Measurements from ENCODE around the gene HPSE2. TPM values are rescaled to one million over a fixed set of nuclear protein-coding genes. Genes with fewer than 3 reads are reported as not detected.

HPSE2 gene
- total RNA-seq, 1 experiment from 2014 or later = 0.20 TPM

DNA sequence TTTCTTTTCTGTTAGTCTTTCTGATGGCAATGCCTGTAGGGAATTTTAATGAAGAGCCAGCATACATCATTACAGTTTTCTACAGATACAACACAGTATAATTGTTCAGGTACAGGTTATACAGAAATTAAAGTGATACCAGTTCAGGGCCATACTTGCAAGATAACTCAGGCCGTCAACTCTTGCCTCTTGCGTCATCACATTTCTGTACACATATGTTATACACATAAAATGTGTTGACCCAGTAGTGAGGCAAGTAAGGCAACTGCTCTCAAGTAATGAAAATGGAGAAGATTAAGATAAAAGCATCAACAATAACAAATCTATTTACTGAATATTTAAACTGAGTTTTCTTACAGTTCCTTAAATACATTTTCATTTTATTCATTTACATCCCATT lies 317.8 kb downstream of the HPSE2 start:
- Histone ChIP-seq H3K79me1 (ENCODE audit: insufficient read depth, low read depth, low read length, poor library complexity, severe bottlenecking) (no peaks in the 10 kb centered on the region), H3K23ac (ENCODE audit: insufficient read length, low read depth, low read length) (no peak overlapping the region), H3K9me3 (ENCODE audit: control insufficient read depth, low read depth, low read length) (no peaks in the 10 kb centered on the region), H2BK12ac (ENCODE audit: insufficient read length, low read depth, low read length) (no peak overlapping the region), H4K91ac (ENCODE audit: insufficient read length, low read depth, low read length) (no peak overlapping the region), H3K23me2 (ENCODE audit: insufficient read length, low read depth, low read length, poor library complexity, severe bottlenecking) (no peaks in the 10 kb centered on the region), H2AFZ (ENCODE audit: low read length) (no peak overlapping the region), H3K27me3 (ENCODE audit: insufficient read depth, low read length) (no peaks in the 10 kb centered on the region), H3K79me2 (ENCODE audit: insufficient read depth, low read length) (no peaks in the 10 kb centered on the region), H3K4me1 (ENCODE audit: insufficient read depth, low read length) (no peaks in the 10 kb centered on the region), H3K56ac (ENCODE audit: insufficient read length, low read depth, low read length) (no peak overlapping the region), H2BK120ac (ENCODE audit: low read depth, low read length, poor library complexity, severe bottlenecking) (no peak overlapping the region), H3K9ac (ENCODE audit: extremely low read depth, insufficient read length, low read length) (no peak overlapping the region), H3K27ac (ENCODE audit: insufficient read length, low read depth, low read length) (no peak overlapping the region), H3K4ac (ENCODE audit: low read depth, low read length) (no peak overlapping the region), H4K8ac (replicated peaks; ENCODE audit: insufficient read length, low read depth, low read length) (no peak overlapping the region), H2BK15ac (ENCODE audit: low read depth, low read length) (no peak overlapping the region), H3K14ac (ENCODE audit: insufficient read depth, low read length) (no peak overlapping the region), H4K20me1 (ENCODE audit: control insufficient read depth, insufficient read depth, insufficient read length) (no peaks in the 10 kb centered on the region), H3K4me2 (ENCODE audit: insufficient read depth, insufficient read length, low read length) (no peak overlapping the region), H2BK5ac (ENCODE audit: insufficient read length, low read length) (no peak overlapping the region), H2BK20ac (ENCODE audit: low read depth, low read length, poor library complexity, severe bottlenecking) (no peak overlapping the region), H3T11ph (ENCODE audit: low read length) (no peak overlapping the region), H2AK5ac (ENCODE audit: insufficient read length, low read length) (no peak overlapping the region), H3K18ac (ENCODE audit: insufficient read length, low read depth, low read length) (no peak overlapping the region), H4K5ac (ENCODE audit: insufficient read length, low read depth, low read length) (no peak overlapping the region)
- DNase-seq = no peak
- Mint-ChIP-seq H3K36me3 (ENCODE audit: insufficient read depth in 1 of 3, low read depth in 3 of 3) (no peaks in the 10 kb centered on the region), H3K27me3 (ENCODE audit: low read depth) (no peaks in the 10 kb centered on the region), H3K4me1 (no peaks in the 10 kb centered on the region), H3K9me3 (no peaks in the 10 kb centered on the region), H3K4me3 (no peak overlapping the region), H3K27ac (no peak overlapping the region)
- TF ChIP-seq, protein P1, sequence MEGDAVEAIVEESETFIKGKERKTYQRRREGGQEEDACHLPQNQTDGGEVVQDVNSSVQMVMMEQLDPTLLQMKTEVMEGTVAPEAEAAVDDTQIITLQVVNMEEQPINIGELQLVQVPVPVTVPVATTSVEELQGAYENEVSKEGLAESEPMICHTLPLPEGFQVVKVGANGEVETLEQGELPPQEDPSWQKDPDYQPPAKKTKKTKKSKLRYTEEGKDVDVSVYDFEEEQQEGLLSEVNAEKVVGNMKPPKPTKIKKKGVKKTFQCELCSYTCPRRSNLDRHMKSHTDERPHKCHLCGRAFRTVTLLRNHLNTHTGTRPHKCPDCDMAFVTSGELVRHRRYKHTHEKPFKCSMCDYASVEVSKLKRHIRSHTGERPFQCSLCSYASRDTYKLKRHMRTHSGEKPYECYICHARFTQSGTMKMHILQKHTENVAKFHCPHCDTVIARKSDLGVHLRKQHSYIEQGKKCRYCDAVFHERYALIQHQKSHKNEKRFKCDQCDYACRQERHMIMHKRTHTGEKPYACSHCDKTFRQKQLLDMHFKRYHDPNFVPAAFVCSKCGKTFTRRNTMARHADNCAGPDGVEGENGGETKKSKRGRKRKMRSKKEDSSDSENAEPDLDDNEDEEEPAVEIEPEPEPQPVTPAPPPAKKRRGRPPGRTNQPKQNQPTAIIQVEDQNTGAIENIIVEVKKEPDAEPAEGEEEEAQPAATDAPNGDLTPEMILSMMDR (conservative IDR thresholded peaks at IDR 0.05) = no peak
- WGBS (ENCODE audit: extremely low coverage, insufficient read length, low lambda C conversion rate) = no CpG with 5 or more reads among the region's 2 CpGs
